NCI-H2196 (cell line): ENCODE measurements around the gene DTX1.

Experiments used
- DNase-seq: peaks from one replicate; lab custom pipeline; 2025; ENCODE audit not compliant: unreplicated experiment; lab: John Stamatoyannopoulos, UW

Gene DTX1

DNA sequence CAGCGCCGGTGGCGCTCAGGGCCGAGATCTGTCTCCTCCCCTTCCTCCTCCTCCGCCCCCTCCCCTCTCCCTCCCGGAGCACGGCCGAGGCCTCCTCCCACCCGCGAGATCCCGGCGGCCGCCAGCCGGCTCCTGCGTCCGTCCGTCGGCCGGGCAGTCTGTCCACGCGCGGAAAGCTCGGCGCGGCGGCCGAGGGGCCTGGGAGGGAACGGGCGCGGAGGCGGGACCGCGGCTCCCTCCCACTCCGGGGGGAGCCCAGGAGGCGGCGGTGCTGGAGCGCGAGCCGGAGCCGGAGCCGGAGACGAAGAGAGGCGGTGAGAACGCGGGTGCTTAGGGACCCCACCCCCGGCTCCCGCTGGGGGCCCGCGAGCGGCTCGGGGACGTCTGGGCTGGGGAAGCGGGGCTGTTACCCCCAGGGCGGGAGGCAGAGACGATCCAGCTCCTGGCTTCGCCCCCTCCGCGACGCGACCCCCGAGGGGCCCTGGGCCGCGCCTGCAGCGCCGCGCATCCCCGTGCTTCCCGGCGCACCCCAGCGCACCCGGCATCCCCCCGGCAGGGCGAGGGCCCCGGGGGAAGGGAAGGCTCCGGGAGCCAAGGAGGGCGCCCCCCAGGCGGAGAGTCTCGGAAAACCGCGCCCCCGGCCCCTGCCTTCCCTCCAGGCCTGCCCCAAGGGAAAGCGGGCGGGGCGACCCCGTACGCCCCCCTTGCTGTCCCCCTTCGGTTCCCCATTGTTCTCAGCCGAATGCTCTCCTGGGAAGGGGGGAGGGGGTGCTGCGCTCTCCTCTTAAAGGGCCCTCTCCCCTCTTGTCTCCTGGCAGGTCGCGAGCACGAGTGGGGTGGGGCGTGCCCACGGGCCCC, at the start of gene DTX1:
DTX1 (plus strand) TSS at position 100 of the 858 bp plus-strand sequence. CDS start 1,463 bp downstream, outside the sequence.
- no peak for DNase-seq

DNA sequence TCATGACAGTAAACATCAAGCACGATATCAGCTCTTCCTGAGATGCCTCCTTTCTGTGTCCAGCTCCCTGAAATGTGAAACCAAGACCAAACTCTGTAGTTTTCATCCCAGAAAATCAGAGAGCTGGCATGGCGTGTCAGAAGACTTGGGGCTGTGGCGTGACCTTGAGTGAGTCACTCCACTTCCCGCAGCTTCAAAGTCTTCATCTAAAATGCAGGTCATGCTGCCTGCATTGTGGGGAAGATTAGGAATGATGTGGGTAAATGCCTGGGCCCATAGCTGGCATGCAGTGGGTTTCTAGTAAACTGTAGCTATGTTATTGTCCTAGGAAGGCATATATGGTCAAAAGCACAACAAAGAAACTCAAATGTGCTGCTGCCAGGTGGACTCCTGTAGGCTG, 49.4 kb upstream of the DTX1 start:
- no peak for DNase-seq

DNA sequence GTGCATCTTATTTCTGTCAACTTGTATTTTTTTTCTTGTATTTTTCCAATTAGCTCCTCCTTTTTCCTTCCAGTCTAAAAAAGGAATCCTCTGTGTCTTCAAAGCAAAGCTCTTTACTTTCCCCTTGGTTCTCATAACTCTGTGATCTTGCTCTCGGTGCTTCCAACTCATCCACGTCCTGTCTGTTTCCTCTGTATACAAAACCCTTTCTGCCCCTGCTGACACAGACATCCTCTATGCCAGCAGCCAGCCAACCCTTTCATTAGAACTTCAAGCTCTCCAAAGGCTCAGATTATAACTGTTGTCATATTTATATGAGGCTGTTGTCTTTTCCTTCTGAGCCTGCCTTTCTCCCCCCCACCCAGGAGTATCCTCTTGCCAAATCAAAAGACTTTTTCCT, 45.8 kb upstream of the DTX1 start:
- DNase-seq = no peak

DNA sequence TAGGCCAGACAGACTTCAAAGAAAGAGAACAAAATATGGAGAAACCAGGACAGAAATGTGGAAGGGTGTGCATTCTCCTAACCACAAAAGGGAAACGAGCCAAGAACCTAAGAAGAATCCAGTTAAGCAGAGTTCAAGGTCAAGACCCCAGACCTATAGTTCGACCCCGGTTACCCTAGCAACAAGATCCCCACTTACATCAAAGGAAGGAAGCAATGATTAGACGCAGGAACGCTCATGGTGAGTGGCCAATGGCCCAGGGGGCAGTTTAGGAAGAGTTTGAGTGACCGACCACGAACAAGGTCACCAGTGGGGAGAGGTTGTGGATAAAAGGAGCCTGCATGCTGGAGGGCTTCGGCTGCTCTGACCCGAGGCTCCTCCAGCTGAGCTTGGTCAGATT, 42.0 kb upstream of the DTX1 start:
- no peak for DNase-seq

DNA sequence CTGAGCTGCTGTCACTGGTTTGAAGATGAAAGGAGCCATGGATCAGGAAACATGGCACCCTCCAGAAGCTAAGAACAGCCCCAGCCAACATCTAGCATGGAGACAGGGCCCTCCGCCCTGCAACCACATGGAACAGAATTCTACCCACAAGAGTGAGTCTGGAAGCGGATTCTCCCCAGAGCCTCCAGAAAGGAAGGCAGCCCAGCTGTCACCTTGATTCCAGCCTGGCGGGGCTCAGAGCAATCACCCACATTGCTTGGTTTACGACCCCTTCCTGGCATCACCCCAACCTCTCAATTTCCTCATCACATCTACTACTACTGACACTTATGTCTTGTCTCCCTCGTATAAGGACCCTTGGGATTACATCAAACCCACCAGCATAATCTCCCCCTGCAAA, 39.7 kb upstream of the DTX1 start:
- no peak for DNase-seq

DNA sequence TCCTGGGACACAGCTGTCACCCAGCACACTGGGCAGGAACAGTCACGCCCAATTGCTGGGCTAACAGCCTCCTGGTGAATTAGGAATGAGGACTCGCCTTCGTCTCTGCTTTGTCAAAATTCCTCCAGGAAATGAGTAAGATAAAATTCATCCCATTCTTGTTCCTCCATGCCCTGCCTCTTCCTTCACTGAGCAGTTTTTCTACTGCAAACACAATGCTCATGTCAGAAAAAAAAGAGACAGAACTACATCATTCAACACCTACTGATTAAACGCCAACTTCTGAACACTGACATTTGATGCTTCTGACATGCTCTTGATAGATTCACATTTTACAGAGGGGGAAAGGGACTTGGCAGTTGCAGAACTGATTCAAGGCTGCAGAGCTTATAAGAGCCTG, 37.5 kb upstream of the DTX1 start:
- DNase-seq = no peak

DNA sequence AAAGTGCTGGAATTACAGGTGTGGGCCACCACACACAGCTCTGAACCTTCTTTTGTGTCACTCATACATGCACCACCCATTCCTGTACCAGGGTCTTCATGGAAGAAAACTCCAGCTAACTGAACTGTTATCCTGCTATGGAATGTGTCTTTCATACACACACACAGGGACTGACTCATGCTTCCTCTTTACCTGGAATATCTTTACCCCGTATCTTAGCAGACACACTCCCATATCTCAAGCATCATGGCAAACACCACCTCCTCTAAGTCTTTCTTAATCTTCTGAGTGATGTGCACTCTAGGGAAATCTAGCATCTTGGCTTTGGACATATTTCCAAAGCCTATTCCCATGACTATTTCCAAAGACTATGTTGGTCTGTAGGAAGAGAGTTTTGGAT, 35.0 kb upstream of the DTX1 start:
- no peak for DNase-seq

DNA sequence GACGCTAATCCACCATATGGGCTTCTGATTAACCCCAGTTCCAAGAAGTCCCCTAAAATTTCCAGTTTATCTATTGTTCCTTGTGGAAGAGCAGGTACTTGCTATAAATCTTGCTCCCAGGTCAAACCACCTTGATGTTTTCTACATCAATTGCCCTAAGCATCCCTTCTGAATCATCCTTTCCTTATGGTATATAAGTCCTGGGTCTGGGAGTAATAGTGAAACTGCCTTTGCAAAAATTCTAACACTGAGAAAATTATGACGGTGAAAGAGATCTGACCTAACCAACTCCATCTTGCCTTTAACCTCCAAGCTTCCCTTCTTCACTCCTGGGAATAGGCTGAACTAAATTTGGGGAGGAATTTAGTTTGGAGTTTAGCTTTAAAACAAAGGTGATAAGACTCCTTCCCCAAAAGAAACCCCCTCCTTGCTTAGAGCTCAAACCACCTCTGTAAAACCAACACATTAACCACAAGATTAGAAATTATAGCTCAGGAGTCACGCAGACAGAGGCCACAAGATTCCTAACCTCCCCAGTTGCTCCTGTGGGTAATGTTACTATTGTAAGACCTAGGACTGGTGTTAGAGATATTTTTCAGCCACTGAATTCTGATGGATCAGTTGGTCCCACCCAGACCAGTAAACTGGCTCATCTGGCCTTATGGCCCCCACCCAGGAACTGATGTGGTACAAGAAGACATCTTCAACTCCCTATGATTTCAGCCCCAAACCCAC, 33.8 kb upstream of the DTX1 start:
- DNase-seq = no peak

DNA sequence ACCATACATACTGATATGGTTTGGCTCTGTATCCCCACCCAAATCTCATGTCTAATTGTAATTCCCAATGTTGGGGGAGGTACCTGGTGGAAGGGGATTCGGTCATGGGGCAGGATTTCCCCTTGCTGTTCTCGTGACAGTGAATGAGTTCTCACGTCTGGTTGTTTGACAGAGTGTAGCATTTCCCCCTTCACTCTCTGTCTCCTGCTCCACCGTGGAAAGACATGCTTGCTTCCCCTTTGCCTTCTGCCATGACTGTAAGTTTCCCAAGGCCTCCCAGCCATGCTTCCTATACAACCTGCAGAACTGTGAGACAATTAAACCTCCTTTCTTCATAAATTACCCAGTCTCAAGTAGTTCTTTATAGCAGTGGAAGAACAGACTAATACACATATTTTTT, 28.8 kb upstream of the DTX1 start:
- no peak for DNase-seq

DNA sequence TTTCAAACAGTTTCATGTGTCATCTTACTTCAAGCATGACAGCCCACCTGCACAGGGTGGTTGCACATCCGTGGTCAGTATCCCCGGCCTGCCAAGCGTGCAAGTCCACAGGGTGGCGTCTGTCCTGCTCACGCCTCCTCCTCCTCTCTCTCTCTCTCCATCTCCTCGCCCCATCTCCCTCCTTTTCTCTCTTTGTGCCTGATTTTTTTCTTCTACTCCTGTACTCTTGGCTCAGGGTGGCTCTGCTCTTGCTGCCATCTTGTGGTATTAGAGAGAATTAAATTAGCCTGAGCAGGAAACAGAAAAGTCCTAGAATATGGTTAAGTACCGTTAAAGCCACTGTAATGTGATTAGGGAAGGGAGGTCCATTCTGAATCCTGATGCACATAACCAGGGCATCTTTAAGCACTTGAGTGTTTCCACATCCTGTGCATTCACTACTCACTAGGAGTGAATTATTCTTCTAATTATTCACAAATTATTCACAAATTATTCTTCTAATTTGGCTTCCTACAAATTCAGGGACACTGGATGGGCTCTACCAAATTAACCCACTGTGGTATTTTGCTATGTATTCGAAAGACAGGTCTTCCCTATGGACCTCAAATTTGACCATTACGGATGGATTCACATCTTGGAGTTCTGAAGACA, 25.5 kb upstream of the DTX1 start:
- peak; percentile 67 for DNase-seq

DNA sequence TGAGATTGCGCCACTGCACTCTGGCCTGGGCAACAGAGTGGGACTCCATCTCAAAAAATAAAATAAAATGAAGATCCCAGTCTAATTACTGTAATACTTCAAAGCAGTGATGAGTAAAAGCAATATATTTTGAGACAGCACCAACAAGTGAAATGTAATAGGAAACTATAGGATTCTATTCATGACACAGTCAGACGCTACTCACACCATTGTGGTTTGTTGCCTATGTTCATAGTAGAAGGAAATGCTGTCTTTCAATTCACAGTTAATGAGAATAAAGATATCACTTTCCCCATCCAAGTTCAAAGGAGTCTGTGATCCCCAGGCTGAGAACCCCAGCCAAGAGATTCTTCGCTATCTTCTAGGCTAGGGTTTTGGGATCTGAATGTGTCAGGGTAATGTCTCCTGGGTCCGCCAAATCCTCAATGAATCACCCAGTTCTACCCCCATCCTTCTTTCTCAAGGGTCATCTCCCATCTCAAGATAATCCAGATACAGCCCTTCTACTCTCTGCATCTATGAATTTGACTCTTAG, 16.6 kb upstream of the DTX1 start:
- DNase-seq = no peak

DNA sequence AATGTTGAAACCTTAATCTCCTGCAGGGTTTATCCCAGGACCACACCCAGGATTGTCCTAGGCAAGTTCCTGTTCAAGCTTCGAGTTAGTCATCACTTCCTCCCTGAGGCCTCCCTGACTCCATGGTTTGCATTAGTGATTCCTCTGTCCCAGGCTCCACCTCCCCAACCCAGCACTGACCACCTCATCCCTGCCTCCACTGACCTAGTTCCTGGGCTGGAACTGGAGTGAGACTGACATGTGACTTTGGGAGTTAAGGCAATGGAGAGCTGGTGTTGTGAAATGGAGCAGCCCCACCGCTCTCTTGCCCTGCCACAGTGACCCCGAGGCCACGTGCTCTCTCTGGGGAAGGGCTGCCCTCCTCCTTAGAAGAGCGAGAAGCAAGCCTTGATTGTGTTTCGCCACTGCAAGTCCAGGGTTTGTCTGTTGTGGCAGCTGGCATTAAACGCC, 15.8 kb upstream of the DTX1 start:
- no peak for DNase-seq

DNA sequence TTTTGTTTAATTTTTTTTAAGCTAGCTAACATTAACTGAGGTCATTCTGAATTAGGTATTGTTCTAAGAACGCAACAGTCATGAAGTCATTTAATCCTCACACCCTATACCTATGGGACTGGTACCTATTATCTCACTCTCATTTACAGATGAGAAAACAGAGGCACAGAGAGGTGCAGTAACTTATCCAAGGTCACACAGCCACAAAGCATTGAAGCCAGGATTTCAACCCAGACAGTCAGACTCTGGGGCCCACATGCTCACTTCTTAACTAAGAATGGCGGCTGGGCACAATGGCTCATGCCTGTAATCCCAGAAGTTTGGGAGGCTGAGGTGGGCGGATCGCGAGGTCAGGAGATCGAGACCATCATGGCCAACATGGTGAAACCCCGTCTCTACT, 15.0 kb upstream of the DTX1 start:
- DNase-seq = no peak

DNA sequence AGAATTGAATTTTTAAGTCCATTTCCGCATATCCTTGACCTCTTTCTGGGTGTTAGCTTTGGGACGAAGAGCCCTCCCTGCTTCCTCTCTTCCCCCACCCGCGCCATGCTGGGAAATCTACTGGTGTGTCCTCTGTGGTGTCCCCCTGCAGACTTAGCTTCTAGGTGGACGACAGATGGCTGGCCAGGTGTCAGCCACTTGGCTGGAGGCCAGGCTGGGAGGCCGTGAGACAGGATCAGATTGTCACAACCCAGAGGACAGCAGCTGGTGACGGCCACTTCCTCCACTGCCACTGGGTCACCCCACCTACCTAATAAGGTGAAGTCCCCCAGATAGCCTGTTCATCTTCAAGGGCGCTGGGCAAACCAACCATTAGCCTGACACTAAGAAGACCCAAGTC, 13.3 kb upstream of the DTX1 start:
- DNase-seq = no peak

DNA sequence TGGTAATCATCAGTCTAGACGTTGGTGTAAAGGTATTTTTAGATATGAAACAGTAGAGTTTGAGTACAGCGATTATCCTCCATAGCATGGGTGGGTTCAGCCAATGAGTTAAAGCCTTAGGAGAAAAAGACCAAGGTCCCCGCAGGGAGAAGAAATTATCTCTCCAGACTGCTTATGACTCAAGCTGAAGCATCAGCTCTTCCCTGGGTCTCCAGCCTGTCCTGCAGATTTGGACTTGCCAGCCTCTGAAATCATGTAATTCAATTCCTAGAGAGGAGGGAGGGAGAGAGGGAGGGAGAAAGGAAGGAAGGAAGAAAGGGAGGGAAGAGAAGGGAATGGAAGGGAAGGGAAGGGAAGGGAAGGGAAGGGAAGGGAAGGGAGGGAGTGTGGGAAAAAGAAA, 12.0 kb upstream of the DTX1 start:
- DNase-seq = no peak

DNA sequence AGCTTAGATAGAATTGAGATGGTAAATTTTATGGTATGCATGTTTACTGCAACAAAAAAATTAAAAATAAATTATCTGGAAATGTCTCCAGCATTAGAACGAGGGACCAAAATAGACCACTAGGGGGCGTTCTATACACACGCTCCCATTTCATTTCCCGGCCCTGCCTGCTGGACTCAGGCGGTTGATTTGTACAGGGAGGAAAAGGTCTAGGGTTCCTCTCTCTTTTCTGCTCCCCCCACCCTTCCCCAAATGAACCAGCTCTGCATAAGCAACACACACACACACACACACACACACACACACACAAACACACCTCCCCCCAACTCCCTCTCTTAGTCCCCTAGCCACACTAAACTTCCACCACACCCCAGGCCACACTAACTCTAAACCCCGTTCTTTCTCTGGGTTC, 7.8 kb upstream of the DTX1 start:
- peak; percentile 79 for DNase-seq

DNA sequence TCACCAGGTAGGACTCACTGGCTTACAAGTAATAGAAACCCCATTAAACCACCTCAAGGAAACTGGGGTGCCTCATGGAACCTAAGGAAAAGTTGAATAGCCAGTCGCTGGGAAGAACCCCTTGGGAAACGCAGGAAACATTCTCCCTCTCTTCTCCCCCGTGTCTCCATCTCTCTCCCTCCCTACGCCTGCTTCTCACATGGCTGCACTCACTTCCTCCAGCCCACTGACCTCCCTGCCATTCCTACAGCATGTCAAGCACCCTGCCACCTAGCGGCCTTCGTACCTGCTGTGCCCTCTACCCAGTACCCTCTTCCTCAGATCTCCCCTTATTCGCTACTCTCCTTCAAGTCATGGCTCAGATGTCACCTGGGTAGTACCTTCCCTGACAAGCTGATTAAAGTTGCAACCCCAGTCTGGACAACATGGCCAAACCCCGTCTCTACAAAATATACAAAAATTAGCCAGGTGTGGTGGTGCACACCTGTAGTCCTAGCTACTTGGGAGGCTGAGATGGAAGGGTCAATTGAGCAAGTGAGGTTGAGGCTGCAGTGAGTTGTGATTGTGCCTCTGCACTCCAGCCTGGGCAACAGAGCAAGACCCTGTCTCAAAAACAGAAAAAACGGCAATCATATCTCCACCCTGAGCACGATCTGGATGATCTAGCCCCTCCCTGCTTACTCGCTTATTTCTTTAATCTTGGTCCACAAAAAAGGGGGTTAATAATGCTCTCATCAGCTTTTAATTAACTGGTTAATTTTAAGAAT, 6.4 kb upstream of the DTX1 start:
- no peak for DNase-seq

DNA sequence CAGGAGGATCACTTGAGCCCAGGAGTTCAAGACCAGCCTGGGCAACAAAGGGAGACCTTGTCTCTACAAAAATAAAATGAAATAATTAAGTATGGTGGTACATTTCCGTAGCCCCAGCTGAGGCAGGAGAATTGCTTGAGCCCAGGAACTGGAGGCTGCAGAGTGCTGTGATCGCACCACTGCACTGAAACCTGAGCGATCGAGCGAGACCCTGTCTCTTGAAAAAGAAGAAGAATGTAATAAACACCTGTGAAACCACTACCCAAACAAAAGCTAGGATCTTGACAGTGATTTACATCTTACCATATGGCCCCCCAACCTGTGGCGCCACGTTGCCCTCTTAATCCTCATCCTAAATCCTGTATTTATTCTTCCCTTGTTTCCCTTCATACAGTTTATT, 5.7 kb upstream of the DTX1 start:
- DNase-seq = no peak

DNA sequence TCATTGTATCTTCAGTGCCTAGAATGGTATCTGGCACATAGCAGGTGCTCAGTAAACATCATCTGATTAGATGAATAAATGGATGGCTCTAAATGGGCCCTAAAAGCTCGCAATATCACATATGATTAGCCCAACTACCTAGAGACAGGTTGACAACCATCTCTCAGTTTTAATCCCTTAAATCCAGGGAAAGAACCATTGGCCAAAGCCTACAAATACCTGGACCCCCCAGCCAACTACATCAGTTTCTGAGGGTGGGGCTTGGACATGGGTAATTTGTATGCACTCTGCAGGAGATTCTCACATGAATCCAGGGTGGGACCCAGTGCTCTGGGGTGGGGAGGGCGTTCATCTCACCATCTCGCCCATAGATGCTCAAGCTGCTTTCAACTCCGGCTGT, 4.8 kb upstream of the DTX1 start:
- no peak for DNase-seq

DNA sequence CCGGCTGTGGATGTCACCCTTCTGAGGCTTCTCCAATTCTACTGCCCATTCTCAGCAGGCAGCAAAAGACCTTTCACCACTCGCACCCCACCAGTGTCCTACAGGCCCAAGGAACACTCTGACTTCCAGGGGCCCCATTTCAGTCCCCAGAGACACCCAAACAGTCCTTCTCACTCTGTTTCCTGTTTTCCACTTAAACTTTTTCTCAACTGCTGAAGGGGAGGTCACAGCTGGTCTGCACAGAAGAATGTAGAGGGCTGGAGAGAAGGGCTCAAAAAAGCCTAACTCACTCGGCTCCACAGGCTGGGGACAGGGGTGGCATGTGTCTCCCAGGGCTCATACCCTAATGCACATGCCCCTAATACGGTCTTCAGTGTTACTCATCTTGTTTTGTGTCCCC, 4.2 kb upstream of the DTX1 start:
- DNase-seq = no peak

DNA sequence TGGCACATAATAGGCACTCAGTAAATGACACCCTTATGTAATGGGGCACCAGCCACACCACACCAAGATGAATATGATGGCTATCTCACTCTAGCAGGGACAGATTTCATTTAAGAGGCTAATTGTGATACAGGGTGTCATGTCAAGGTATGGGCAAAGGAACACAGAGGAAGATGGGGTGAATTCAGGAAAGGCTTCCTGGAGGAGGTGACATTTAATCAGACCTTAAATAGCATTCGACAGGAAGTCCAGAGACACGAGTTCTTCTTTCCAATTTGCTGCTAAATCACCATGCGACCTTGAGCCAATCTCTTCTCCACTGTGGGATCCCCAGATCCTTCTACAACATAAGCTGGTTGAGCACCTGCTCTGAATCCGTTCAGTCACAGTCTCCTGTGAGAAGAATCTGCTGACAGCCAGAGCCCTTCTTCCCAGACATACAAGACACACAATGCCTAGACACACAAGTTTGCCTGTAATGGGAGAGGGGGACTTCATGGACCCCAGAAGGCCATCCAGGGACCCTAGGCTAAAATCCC, 1.5 kb upstream of the DTX1 start:
- DNase-seq = no peak
